ENCODE results near the gene MXD1. TPM values are rescaled to one million over a fixed set of nuclear protein-coding genes. Genes with fewer than 3 reads are reported as not detected.
A peak's percentile ranks its signal among the peaks of the same experiment; 100 is the strongest.

MXD1 gene
- total RNA-seq, 1 donor = 13.1 TPM

- no peak overlapping the region for H3K4me3 ChIP-seq (ENCODE audit: low read depth, low read length)
- DNase-seq (ENCODE audit: low read depth) = no peak
- TF ChIP-seq CTCF (IDR thresholded peaks at IDR 0.05; ENCODE audit: insufficient read depth, low read length) = no peak
Measured at GRCh38 chr2:69918401-69918800, 3.5 kb downstream of the MXD1 start.

GRCh38 chr2:69923116-69923515, 8.2 kb downstream of the MXD1 start:
- H3K4me3 ChIP-seq (ENCODE audit: low read depth, low read length) = no peak overlapping the region
- DNase-seq (ENCODE audit: low read depth) = no peak
- no peak for TF ChIP-seq CTCF (IDR thresholded peaks at IDR 0.05; ENCODE audit: insufficient read depth, low read length)

GRCh38 chr2:69926849-69927515, 12.1 kb downstream of the MXD1 start:
- no peak for TF ChIP-seq CTCF (IDR thresholded peaks at IDR 0.05; ENCODE audit: insufficient read depth, low read length)
- no peak overlapping the region for H3K4me3 ChIP-seq (ENCODE audit: low read depth, low read length)
- DNase-seq (ENCODE audit: low read depth) = peak; percentile 85

GRCh38 chr2:69931832-69932595, 17.1 kb downstream of the MXD1 start:
- no peak for DNase-seq (ENCODE audit: low read depth)
- TF ChIP-seq CTCF (IDR thresholded peaks at IDR 0.05; ENCODE audit: insufficient read depth, low read length) = no peak
- H3K4me3 ChIP-seq (ENCODE audit: low read depth, low read length) = no peak overlapping the region

- H3K4me3 ChIP-seq (ENCODE audit: low read depth, low read length) = no peak overlapping the region
- TF ChIP-seq CTCF (IDR thresholded peaks at IDR 0.05; ENCODE audit: insufficient read depth, low read length) = no peak
- no peak for DNase-seq (ENCODE audit: low read depth)
Measured at GRCh38 chr2:69932596-69932922, 17.6 kb downstream of the MXD1 start.

- H3K4me3 ChIP-seq (ENCODE audit: low read depth, low read length) = peak overlapping the region; percentile 39
- no peak for TF ChIP-seq CTCF (IDR thresholded peaks at IDR 0.05; ENCODE audit: insufficient read depth, low read length)
- DNase-seq (ENCODE audit: low read depth) = no peak
Measured at GRCh38 chr2:69933254-69933828, 18.4 kb downstream of the MXD1 start.
